NB4 (cell line): ENCODE data around the gene SGMS1.

Source experiments
- DNase-seq: peaks from one replicate; pipeline ENCODE4 v3.0.0; 2010; ENCODE audit warnings: low read depth
- H3K4me3 ChIP-seq: one replicate; pipeline ENCODE4 v1.5.1; 2011; ENCODE audit warnings: mild to moderate bottlenecking, low read depth, low read length, moderate library complexity
- CTCF ChIP-seq: IDR thresholded peaks from one replicate; pipeline ENCODE4 v1.5.1; 2012; ENCODE audit warnings: low read depth, low read length
- MAX ChIP-seq: IDR thresholded peaks from 2 replicates; pipeline ENCODE4 v1.6.1; 2011; ENCODE audit warnings: low read depth, low read length
- MYC ChIP-seq: IDR thresholded peaks from 2 replicates; pipeline ENCODE4 v1.6.1; 2011; ENCODE audit warnings: low read depth, low read length
- POLR2A ChIP-seq: IDR thresholded peaks from 2 replicates; pipeline ENCODE4 v1.6.1; 2011; ENCODE audit warnings: mild to moderate bottlenecking; ENCODE audit not compliant: insufficient read length; ENCODE audit errors: extremely low read depth

SGMS1 gene

DNA sequence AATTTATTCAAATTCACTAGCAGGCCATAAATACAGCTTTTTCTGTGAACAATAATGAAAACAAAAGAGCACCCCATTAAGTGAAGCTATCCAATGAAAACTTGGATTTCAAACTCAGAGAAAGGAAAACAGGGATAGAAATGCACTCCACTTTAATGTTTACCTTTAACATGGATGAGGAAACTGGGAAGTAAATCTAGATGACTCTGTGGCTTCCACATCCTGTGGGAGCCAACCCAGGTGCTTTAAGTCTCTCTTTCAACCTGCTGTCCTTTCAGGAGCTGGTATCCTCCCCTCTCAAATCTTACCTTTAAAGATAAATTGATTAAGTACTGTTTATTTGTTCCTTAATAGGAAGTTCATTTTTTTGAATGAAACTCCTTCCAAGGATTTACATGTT, 21.5 kb upstream of the SGMS1 start:
- DNase-seq, result no peak
- H3K4me3 ChIP-seq, result no peak overlapping the region
- TF ChIP-seq POLR2A (no peak), CTCF (no peak)

DNA sequence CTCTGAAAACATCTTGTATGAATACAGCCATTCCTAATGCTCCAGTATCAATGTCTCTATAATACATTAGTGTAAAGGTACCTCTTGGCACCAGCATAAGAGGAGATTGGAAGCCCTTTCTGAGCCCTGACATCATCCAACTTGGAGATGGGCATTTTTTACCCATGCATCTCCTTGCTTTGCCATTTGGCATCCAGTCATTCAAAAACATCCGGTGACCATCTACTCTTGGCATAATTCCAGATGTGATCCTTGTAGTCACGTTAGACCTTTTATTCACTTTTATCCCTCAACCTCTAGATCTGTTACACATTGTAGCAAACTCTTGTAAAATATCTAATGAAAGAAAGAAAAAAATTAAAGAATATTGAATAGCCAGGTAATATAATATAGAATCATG, 17.9 kb upstream of the SGMS1 start:
- TF ChIP-seq CTCF, result no peak
- no peak for TF ChIP-seq MYC
- no peak for TF ChIP-seq POLR2A
- TF ChIP-seq MAX, result no peak
- no peak overlapping the region for H3K4me3 ChIP-seq
- DNase-seq, result no peak

GRCh38 chr10:50640238-50640637, 16.5 kb upstream of the SGMS1 start:
- H3K4me3 ChIP-seq, result no peak overlapping the region
- no peak for DNase-seq
- TF ChIP-seq CTCF (no peak), MAX (no peak), POLR2A (no peak), MYC (no peak)

DNA sequence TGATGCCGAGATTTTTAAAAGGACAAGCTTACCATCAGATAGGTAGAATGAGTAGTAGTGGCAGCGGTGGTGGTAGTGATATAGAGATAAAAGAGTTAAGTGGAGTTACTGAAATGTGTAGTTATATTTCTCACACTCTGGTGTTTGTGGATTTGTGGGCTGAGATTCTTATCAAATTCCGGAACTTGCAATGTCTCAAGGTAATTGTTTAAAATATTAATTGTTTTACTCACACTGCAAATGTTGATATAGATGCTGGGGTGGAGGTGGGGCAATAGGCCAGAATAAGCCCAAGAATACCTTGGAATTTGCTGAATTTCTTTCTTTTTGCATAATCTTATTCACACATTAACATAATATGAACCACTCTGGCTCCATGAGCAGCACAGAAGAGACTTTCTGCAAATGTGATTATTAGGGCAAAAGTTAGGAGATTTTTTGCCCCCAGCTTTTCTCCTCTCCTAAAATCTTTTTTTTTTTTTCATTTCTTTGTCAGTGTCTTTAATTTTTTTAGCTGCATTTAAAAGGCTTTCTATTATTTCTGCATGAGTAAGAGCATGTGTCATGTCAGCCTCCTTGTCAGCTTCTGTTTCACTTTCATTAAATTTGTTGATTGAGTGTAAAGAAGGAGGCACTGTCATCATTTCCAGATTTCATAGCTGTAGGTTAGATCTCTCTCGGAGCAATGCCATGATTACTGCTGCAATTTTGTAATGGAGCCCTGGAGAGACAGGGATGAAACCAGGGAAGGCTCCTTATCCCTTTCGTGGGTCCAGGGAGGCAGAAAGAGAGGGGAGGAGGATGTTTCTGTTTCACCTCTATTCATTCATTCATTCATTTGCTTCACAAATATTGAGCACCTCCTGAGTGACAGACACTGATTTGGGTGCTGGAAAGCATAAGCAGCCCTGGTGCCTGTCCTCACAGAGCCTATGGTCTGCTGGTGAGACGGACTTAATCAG, 13.1 kb upstream of the SGMS1 start:
- DNase-seq, result peak; percentile 24
- TF ChIP-seq POLR2A, result no peak
- no peak for TF ChIP-seq MAX
- no peak for TF ChIP-seq CTCF
- no peak for TF ChIP-seq MYC
- H3K4me3 ChIP-seq, result no peak overlapping the region

GRCh38 chr10:50635286-50635685, 11.5 kb upstream of the SGMS1 start:
- no peak overlapping the region for H3K4me3 ChIP-seq
- TF ChIP-seq CTCF (no peak), POLR2A (no peak), MYC (no peak), MAX (no peak)
- DNase-seq, result no peak

- no peak for DNase-seq
- no peak for TF ChIP-seq CTCF
- no peak for TF ChIP-seq MAX
- TF ChIP-seq MYC, result no peak
- no peak overlapping the region for H3K4me3 ChIP-seq
These were observed 10.7 kb upstream of the SGMS1 start for GRCh38 chr10:50634479-50634878.
